H1 (cell line): ENCODE results near the gene CIDEA. TPM values are rescaled to one million over a fixed set of nuclear protein-coding genes. Genes with fewer than 3 reads are reported as not detected.

Experiments used
- CTCF ChIA-PET: fragments of 300-600 bp; sonication (Branson Sonifier 250); formaldehyde crosslinking; loops from one replicate; lab custom pipeline; 2021; ENCODE audit not compliant: partially characterized antibody; lab: Charles Lee
- POLR2A ChIA-PET: fragments of 300-600 bp; sonication (Branson Sonifier 250); formaldehyde crosslinking; loops from one replicate; lab custom pipeline; 2021; ENCODE audit warnings: inconsistent platforms; ENCODE audit not compliant: partially characterized antibody; lab: Charles Lee
- DNase-seq, 2 experiments: peaks; one replicate each; pipeline versions ENCODE4 v3.0.0 to v3.0.0-alpha.2; 2010 to 2022; ENCODE audit warnings: low spot score in 2 of 2, low read depth in 1 of 2, mixed read lengths in 1 of 2
- FAIRE-seq: peaks from 2 replicates; lab custom pipeline; 2011; peaks lifted over from hg19 to GRCh38; lab: Jason Lieb, UNC
- H2AFZ ChIP-seq: 2 replicates; pipeline ENCODE4 v1.8.1; 2012; ENCODE audit warnings: low read length, inconsistent platforms
- H2AK5ac ChIP-seq: 2 replicates; pipeline ENCODE4 v1.6.1; 2013; ENCODE audit warnings: low read depth, low read length
- H2BK120ac ChIP-seq: replicated peaks from 2 replicates; pipeline ENCODE3; 2013; ENCODE audit warnings: low read depth, low read length, inconsistent platforms
- H2BK12ac ChIP-seq: 2 replicates; pipeline ENCODE4 v1.6.1; 2013; ENCODE audit warnings: low read depth, low read length
- H2BK15ac ChIP-seq: 2 replicates; pipeline ENCODE4 v1.6.1; 2013; ENCODE audit warnings: low read length
- H2BK20ac ChIP-seq: 2 replicates; pipeline ENCODE4 v1.6.1; 2013; ENCODE audit warnings: low read length
- H2BK5ac ChIP-seq: 2 replicates; pipeline ENCODE4 v1.6.1; 2013; ENCODE audit warnings: low read depth, low read length
- H3K14ac ChIP-seq: 2 replicates; pipeline ENCODE4 v1.6.1; 2013; ENCODE audit warnings: inconsistent platforms; ENCODE audit not compliant: insufficient read length
- H3K18ac ChIP-seq: 2 replicates; pipeline ENCODE4 v1.6.1; 2013; ENCODE audit warnings: low read length; ENCODE audit errors: extremely low read depth
- H3K23ac ChIP-seq: 2 replicates; pipeline ENCODE4 v1.6.1; 2013; ENCODE audit warnings: inconsistent platforms; ENCODE audit not compliant: insufficient read length
- H3K23me2 ChIP-seq: 2 replicates; pipeline ENCODE4 v1.6.1; 2013; ENCODE audit warnings: low read depth, low read length
- H3K27ac ChIP-seq: 2 replicates; pipeline ENCODE4 v1.6.1; 2011; ENCODE audit warnings: low read depth, low read length, inconsistent platforms
- H3K27me3 ChIP-seq, 4 experiments: replicated peaks in 1 of 4; 1 replicate in 1 of 4; 2 replicates in 3 of 4; pipeline versions ENCODE4 v1.6.1 to v1.8.1; 2011 to 2013; ENCODE audit warnings: low read length in 3 of 4, mild to moderate bottlenecking in 3 of 4, inconsistent platforms in 2 of 4, mixed read lengths in 2 of 4, moderate library complexity in 1 of 4; ENCODE audit not compliant: control insufficient read depth in 3 of 4, insufficient read depth in 3 of 4; ENCODE audit errors: extremely low read depth in 1 of 4
- H3K36me3 ChIP-seq, 4 experiments: 2 replicates each; pipeline versions ENCODE4 v1.6.1 to v1.8.1; 2011 to 2013; ENCODE audit warnings: mild to moderate bottlenecking in 4 of 4, low read length in 3 of 4, moderate library complexity in 2 of 4, control low read depth in 1 of 4, inconsistent platforms in 1 of 4; ENCODE audit not compliant: insufficient read depth in 4 of 4, control insufficient read depth in 2 of 4
- H3K4ac ChIP-seq: replicated peaks from 2 replicates; pipeline ENCODE3; 2013; ENCODE audit warnings: low read length, low read depth, mixed read lengths, inconsistent platforms; ENCODE audit not compliant: insufficient read length
- H3K4me1 ChIP-seq, 4 experiments: replicated peaks in 1 of 4; 1 replicate in 1 of 4; 2 replicates in 3 of 4; pipeline versions ENCODE4 v1.6.1 to v1.8.1; 2011 to 2013; ENCODE audit warnings: low read length in 3 of 4, inconsistent platforms in 2 of 4, mixed read lengths in 1 of 4; ENCODE audit not compliant: insufficient read depth in 4 of 4, control insufficient read depth in 3 of 4
- H3K4me2 ChIP-seq, 2 experiments: 2 replicates each; pipeline versions ENCODE4 v1.6.1 to v1.8.1; 2011 to 2013; ENCODE audit warnings: low read depth in 2 of 2, low read length in 2 of 2, control low read depth in 1 of 2, inconsistent platforms in 1 of 2, mild to moderate bottlenecking in 1 of 2; ENCODE audit not compliant: insufficient read depth in 1 of 2
- H3K4me3 ChIP-seq, 4 experiments: fragments of 200-600, 300-600 bp in 1 of 4; sonication (generic), shearing (Covaris generic), sonication (Bioruptor Twin) in 1 of 4; 2 replicates each; pipeline versions ENCODE4 v1.5.1 to v1.8.1; 2011 to 2016; ENCODE audit warnings: low read length in 4 of 4, low read depth in 3 of 4, control low read depth in 2 of 4, inconsistent platforms in 2 of 4, mild to moderate bottlenecking in 2 of 4, mixed read lengths in 1 of 4, moderate library complexity in 1 of 4; ENCODE audit not compliant: insufficient read depth in 2 of 4; ENCODE audit errors: extremely low read depth in 1 of 4
- H3K56ac ChIP-seq: replicated peaks from 2 replicates; pipeline ENCODE3; 2013; ENCODE audit warnings: low read depth, mild to moderate bottlenecking, mixed read lengths, low read length, inconsistent platforms; ENCODE audit not compliant: insufficient read length
- H3K79me1 ChIP-seq: 2 replicates; pipeline ENCODE4 v1.6.1; 2013; ENCODE audit warnings: low read depth, low read length, control low read depth
- H3K79me2 ChIP-seq, 2 experiments: 2 replicates each; pipeline versions ENCODE4 v1.6.1 to v1.8.1; 2012 to 2013; ENCODE audit warnings: low read length in 2 of 2, mild to moderate bottlenecking in 2 of 2, inconsistent platforms in 1 of 2; ENCODE audit not compliant: insufficient read depth in 2 of 2, control insufficient read depth in 1 of 2
- H3K9ac ChIP-seq, 4 experiments: replicated peaks in 1 of 4; 1 replicate in 1 of 4; 2 replicates in 3 of 4; pipeline versions ENCODE4 v1.6.1 to v1.8.1; 2011 to 2013; ENCODE audit warnings: low read depth in 3 of 4, low read length in 3 of 4, control low read depth in 2 of 4, mild to moderate bottlenecking in 2 of 4, moderate library complexity in 2 of 4, inconsistent platforms in 1 of 4; ENCODE audit errors: extremely low read depth in 1 of 4
- H3K9me3 ChIP-seq, 2 experiments: 2 replicates each; pipeline versions ENCODE4 v1.6.1 to v1.8.1; 2012 to 2013; ENCODE audit warnings: mild to moderate bottlenecking in 2 of 2, moderate library complexity in 2 of 2, control low read depth in 1 of 2, inconsistent platforms in 1 of 2, low read depth in 1 of 2, low read length in 1 of 2, mixed read lengths in 1 of 2; ENCODE audit not compliant: insufficient read depth in 2 of 2
- H4K20me1 ChIP-seq, 2 experiments: replicated peaks in 1 of 2; 2 replicates each; pipeline versions ENCODE3 to v1.8.1; 2011 to 2013; ENCODE audit warnings: inconsistent platforms in 2 of 2, low read length in 2 of 2, mild to moderate bottlenecking in 1 of 2; ENCODE audit not compliant: insufficient read depth in 2 of 2, control insufficient read depth in 1 of 2
- H4K5ac ChIP-seq: 2 replicates; pipeline ENCODE4 v1.6.1; 2013; ENCODE audit warnings: low read length, low read depth, mixed read lengths, inconsistent platforms; ENCODE audit not compliant: insufficient read length
- H4K8ac ChIP-seq: 2 replicates; pipeline ENCODE4 v1.8.0; 2013; ENCODE audit warnings: mild to moderate bottlenecking, moderate library complexity, low read length, inconsistent platforms; ENCODE audit not compliant: insufficient read depth; ENCODE audit errors: extremely low read depth
- H4K91ac ChIP-seq: replicated peaks from 2 replicates; pipeline ENCODE3; 2013; ENCODE audit warnings: low read length, mixed read lengths, inconsistent platforms; ENCODE audit not compliant: insufficient read length
- BRCA1 ChIP-seq: IDR thresholded peaks from 2 replicates; pipeline ENCODE4 v1.6.1; 2012; ENCODE audit warnings: low read depth, low read length, improper control_type of control experiment
- CHD2 ChIP-seq: IDR thresholded peaks from 2 replicates; pipeline ENCODE4 v1.6.1; 2012; ENCODE audit warnings: low read length, improper control_type of control experiment
- RXRA ChIP-seq: IDR thresholded peaks from 2 replicates; pipeline ENCODE4 v1.6.1; 2011; ENCODE audit warnings: low read depth, mild to moderate bottlenecking, low read length, moderate library complexity; ENCODE audit not compliant: insufficient read depth
- SP1 ChIP-seq: IDR thresholded peaks from 2 replicates; pipeline ENCODE4 v1.6.1; 2011; ENCODE audit warnings: low read depth, low read length
- TAF1 ChIP-seq: IDR thresholded peaks from 2 replicates; pipeline ENCODE4 v1.6.1; 2011; ENCODE audit warnings: mild to moderate bottlenecking, low read depth, low read length
- TAF7 ChIP-seq: optimal IDR thresholded peaks from 2 replicates; pipeline ENCODE3; 2011; ENCODE audit warnings: low read depth, mild to moderate bottlenecking, inconsistent platforms, low read length, moderate library complexity, borderline replicate concordance
- WGBS, 2 experiments: shearing (Covaris generic) in 1 of 2; methylation state at CpG; one replicate each; pipeline versions ENCODE4 v1.1.6 to v1.1.7; 2013 to 2015; ENCODE audit warnings: low lambda C conversion rate in 2 of 2, mixed read lengths in 2 of 2, inconsistent platforms in 1 of 2, low coverage in 1 of 2, missing lambda C conversion rate in 1 of 2; ENCODE audit not compliant: insufficient replicate concordance in 2 of 2, insufficient coverage in 1 of 2, insufficient read length in 1 of 2; ENCODE audit errors: extremely low coverage in 1 of 2, missing lambda C conversion rate in 1 of 2; 5-methylcytosine and 5-hydroxymethylcytosine counted together
- polyA plus RNA-seq, 7 experiments: library from polyadenylated mRNA; depleted of rRNA in 3 of 7; stranded (reverse) in 5 of 7; unstranded in 2 of 7; fragments of >200 nt in 5 of 7; fragments of 200-250 nt in 2 of 7; gene quantifications; 1 replicate in 5 of 7; 2 replicates in 1 of 7; 4 replicates in 1 of 7; pipeline versions ENCODE4 v1.2.1 to v1.2.3, GENCODE V29; 2011 to 2013; ENCODE audit warnings: missing spikeins in 2 of 7, mixed read lengths in 2 of 7
- total RNA-seq: library from RNA; stranded (reverse); fragmentation: NEBNext Ultra II Directional; extraction: Animal tissue kit (Norgen Biotek cat#: 25700); gene quantifications from 2 replicates; pipeline ENCODE4 v1.2.1, GENCODE V29; 2021

Gene CIDEA
- total and polyA plus RNA-seq, 2 of the 8 experiments (the other 6 are each of a cell fraction or from before 2014, with no cell fraction given): not detected

DNA sequence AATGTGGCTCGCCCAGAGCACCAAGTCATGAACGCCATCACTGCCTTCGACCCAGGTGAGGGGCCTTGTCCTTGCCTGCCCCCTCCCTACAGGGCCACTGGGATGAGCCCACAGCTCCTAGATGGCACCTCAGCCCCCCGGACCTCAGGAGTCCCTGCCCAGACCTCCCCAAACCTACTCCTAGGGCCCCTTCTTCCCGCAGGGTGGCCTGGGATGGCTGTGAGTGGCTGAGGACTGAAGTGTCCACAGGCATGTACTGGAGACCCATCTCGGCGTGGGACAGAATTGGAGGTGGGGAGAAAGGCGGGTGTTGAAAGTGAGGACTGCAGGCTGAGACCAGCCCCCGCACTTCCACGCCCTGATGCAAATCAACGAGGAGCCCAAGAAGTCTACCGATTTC lies 51.0 kb downstream of the CIDEA start:
- peak overlapping the region; percentile 16; the same call in 1 of the 2 replicates for H2BK5ac ChIP-seq
- peaks cover 0 to 29% (median 20%) of the 10 kb centered on the region in 4 experiments; a peak in 5 of 7 replicates for H3K27me3 ChIP-seq
- FAIRE-seq (no peak), DNase-seq (no peak)
- POLR2A ChIA-PET: interaction anchor here (1.2 to 1.4 kb wide), 3 partner anchors 8 to 31 kb away, joined by 3 read pairs; no protein-coding TSS in a partner anchor
- no peak overlapping the region for H3K4me2 ChIP-seq
- peak overlapping the region; percentile 98 for H2BK20ac ChIP-seq
- no peak overlapping the region for H4K8ac ChIP-seq
- H2BK15ac ChIP-seq: peak overlapping the region; percentile 72; the same call in 1 of the 2 replicates
- H4K20me1 ChIP-seq: peaks cover 0 to 3% of the 10 kb centered on the region in 2 experiments
- H3K9ac ChIP-seq: no peak overlapping the region
- H2BK12ac ChIP-seq: peak overlapping the region; percentile 68; the same call in 1 of the 2 replicates
- H3K23me2 ChIP-seq: peaks cover 11% of the 10 kb centered on the region
- H3K9me3 ChIP-seq: no peaks in the 10 kb centered on the region
- H3K4ac ChIP-seq: no peak overlapping the region
- H3K27ac ChIP-seq: no peak overlapping the region
- H4K5ac ChIP-seq: no peak overlapping the region
- peaks cover 0 to 16% (median 12%) of the 10 kb centered on the region in 4 experiments; a peak in 6 of 7 replicates for H3K4me1 ChIP-seq
- H3K56ac ChIP-seq: no peak overlapping the region
- no peak overlapping the region for H2AK5ac ChIP-seq
- CTCF ChIA-PET: no interaction called here
- H3K79me1 ChIP-seq: no peaks in the 10 kb centered on the region
- H2BK120ac ChIP-seq: no peak overlapping the region
- H2AFZ ChIP-seq: no peak overlapping the region
- H3K79me2 ChIP-seq: peaks cover 0 to 6% of the 10 kb centered on the region in 2 experiments; a peak in 3 of 4 replicates
- peaks cover 0 to 6% (median 0%) of the 10 kb centered on the region in 4 experiments; a peak in 1 of 8 replicates for H3K36me3 ChIP-seq
- no peak overlapping the region for H3K4me3 ChIP-seq
- 85% methylated on average over 12 of the region's 12 CpGs; no CpG with 5 or more reads in 1 of the 2 experiments for WGBS, 2 experiments
- peak overlapping the region; percentile 1 for H4K91ac ChIP-seq
- no peak overlapping the region for H3K23ac ChIP-seq
- no peak overlapping the region for H3K14ac ChIP-seq
- no peak overlapping the region; the same call in none of the 2 replicates for H3K18ac ChIP-seq
- TF ChIP-seq TAF7: no peak
- no peak for TF ChIP-seq BRCA1
- TF ChIP-seq CHD2: no peak
- TF ChIP-seq SP1: no peak
- no peak for TF ChIP-seq RXRA
- no peak for TF ChIP-seq TAF1
